HTERT RPE-1 (cell line): ENCODE measurements around the gene AASDH.

Experiments
- in situ Hi-C: fragments of 300-500 bp; cut with MboI; formaldehyde crosslinking; loops from 4 replicates; pipeline ENCODE4 v1.14.3; 2020; ENCODE audit warnings: low sequenced_read_pairs

AASDH gene

GRCh38 chr4:56316011-56316650 is 71.2 kb downstream of the AASDH start:
- in situ Hi-C loops: no loop called here

- in situ Hi-C loops: no loop called here
Measured at GRCh38 chr4:56315543-56315942, 71.7 kb downstream of the AASDH start.

GRCh38 chr4:56315041-56315440 is 72.2 kb downstream of the AASDH start:
- in situ Hi-C loops: no loop called here

- in situ Hi-C loops: no loop called here
Measured at GRCh38 chr4:56314207-56314915, 72.9 kb downstream of the AASDH start.

- in situ Hi-C loops: no loop called here
Measured at GRCh38 chr4:56313132-56313531, 74.2 kb downstream of the AASDH start.

GRCh38 chr4:56311299-56311975 is 75.9 kb downstream of the AASDH start:
- in situ Hi-C loops: no loop called here

GRCh38 chr4:56310401-56311125 is 76.7 kb downstream of the AASDH start:
- in situ Hi-C loops: no loop called here

- in situ Hi-C loops: no loop called here
Measured at GRCh38 chr4:56308384-56308783, 78.9 kb downstream of the AASDH start.

- in situ Hi-C loops: no loop called here
Measured at GRCh38 chr4:56307423-56307822, 79.9 kb downstream of the AASDH start.

- in situ Hi-C loops: no loop called here
Measured at GRCh38 chr4:56305390-56305789, 81.9 kb downstream of the AASDH start.

- in situ Hi-C loops: no loop called here
Measured at GRCh38 chr4:56303921-56304320, 83.4 kb downstream of the AASDH start.

GRCh38 chr4:56302760-56303159 is 84.5 kb downstream of the AASDH start:
- in situ Hi-C loops: no loop called here

GRCh38 chr4:56301997-56302496 is 85.2 kb downstream of the AASDH start:
- in situ Hi-C loops: no loop called here

GRCh38 chr4:56301181-56301996 is 85.9 kb downstream of the AASDH start:
- in situ Hi-C loops: no loop called here

GRCh38 chr4:56298236-56298635 is 89.1 kb downstream of the AASDH start:
- in situ Hi-C loops: no loop called here

GRCh38 chr4:56297776-56298175 is 89.5 kb downstream of the AASDH start:
- in situ Hi-C loops: no loop called here

- in situ Hi-C loops: no loop called here
Measured at GRCh38 chr4:56296526-56296925, 90.8 kb downstream of the AASDH start.

GRCh38 chr4:56293121-56293520 is 94.2 kb downstream of the AASDH start:
- in situ Hi-C loops: no loop called here

GRCh38 chr4:56289934-56290333 is 97.4 kb downstream of the AASDH start:
- in situ Hi-C loops: no loop called here

- in situ Hi-C loops: no loop called here
Measured at GRCh38 chr4:56288663-56289062, 98.6 kb downstream of the AASDH start.
